Epithelial cell of prostate (primary cell): ENCODE data around the gene MGST2.

ENCODE experiments used
- DNase-seq: peaks from one replicate; pipeline ENCODE4 v3.0.0-alpha.2; 2011; ENCODE audit warnings: low read depth, low spot score
- H3K27ac ChIP-seq: fragments of 450-650 bp; 2 replicates; pipeline ENCODE4 v1.5.1; 2017; ENCODE audit warnings: mild to moderate bottlenecking

Gene MGST2

GRCh38 chr4:139668658-139669201, 3.1 kb downstream of the MGST2 start:
- H3K27ac ChIP-seq = no peak overlapping the region
- no peak for DNase-seq

GRCh38 chr4:139669335-139669734, 3.7 kb downstream of the MGST2 start:
- DNase-seq = no peak
- no peak overlapping the region for H3K27ac ChIP-seq

DNA sequence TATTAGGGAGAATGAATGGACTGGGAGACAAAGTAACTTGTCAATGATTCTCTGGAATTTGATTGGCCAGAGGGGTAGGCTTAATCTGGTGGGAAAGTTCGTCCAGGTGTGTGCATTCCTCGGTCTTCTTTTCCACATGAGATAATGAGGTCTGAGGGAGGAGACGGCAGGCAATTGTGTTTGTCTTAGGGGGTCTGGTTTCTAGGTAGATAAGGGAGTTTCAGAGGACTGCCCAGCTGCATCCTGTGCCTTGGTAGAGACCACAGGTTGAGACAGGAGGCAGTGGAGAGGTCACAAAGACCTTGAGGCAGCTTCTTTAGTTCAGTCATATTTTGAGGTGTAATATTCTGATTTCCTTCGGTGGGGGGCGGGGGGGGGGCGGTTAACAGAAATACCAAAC, 4.3 kb downstream of the MGST2 start:
- no peak overlapping the region for H3K27ac ChIP-seq
- DNase-seq = no peak

DNA sequence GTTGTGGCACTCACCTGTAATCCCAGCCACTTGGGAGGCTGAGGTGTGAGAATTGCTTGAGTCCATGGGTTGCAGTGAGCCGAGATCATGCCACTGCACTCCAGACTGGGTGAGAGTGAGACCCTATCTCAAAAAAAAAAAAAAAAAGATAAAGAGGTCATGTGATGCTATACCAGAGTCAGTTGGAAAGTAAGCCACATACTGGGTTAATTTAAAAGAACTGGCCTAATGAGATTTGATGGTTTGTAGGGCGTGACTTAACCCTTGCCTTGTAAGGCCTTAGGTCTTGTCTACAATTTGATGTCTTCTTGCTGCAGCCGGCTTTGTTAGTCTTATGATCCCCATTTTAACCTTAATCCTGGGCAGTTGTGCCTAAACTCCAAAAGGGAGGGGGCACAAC, 5.2 kb downstream of the MGST2 start:
- H3K27ac ChIP-seq = no peak overlapping the region
- no peak for DNase-seq

GRCh38 chr4:139672215-139672614, 6.6 kb downstream of the MGST2 start:
- H3K27ac ChIP-seq = no peak overlapping the region
- no peak for DNase-seq

GRCh38 chr4:139672732-139673131, 7.1 kb downstream of the MGST2 start:
- DNase-seq = no peak
- no peak overlapping the region for H3K27ac ChIP-seq

DNA sequence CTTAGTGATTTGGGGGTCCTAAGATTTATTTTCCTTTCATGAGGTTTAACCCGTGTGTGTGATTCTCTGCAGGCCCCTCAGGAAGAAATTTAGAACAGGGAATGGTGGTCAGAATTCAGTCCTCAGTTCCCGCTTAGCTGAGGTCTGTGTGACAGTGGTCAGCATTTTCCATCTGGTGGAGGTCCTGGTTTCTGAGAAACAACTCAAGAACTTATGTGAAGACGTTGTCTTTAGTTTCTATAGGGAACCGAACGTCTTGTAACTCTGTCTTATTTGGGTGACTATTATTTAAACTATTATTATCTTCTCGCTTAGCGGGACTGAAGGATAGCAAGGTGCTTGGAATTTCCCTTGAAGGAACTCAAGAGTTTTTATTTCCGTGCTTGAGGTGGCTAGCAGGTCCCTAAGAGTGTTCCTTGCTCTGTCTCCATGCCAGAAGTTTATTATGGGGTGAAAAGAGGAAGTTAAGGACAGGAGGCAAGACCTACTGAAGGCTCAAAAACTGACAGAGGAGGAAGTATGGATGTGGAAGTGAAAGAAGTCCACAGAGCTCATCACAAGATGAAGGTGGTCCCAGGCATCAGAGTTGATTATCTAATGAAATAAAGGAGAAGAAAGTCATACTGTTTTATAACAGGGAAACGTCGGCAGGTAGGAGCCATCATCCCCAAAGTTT, 9.4 kb downstream of the MGST2 start:
- no peak for DNase-seq

GRCh38 chr4:139675651-139676050, 10.0 kb downstream of the MGST2 start:
- no peak for DNase-seq

More for the DNA sequence above, 9.4 kb downstream of the MGST2 start:
- H3K27ac ChIP-seq = no peak overlapping the region

DNA sequence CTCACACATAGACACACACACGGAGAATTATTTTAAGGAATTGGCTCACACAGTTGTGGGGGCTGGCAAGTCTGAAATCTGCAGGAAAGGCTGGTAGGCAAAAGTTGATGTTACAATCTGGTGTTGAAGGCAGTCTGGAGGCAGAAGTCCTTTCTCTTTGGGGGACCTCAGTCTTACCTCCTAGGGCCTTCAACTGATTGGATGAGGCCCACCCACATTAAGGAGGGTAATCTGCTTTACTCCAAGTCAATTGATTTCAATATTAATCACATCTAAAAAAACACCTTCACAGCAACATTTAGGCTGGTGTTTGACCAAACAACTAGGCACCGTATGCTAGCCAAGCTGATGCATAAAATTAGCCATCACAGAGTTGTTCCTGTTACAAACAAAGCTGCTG, 10.7 kb downstream of the MGST2 start:
- H3K27ac ChIP-seq = no peak overlapping the region
- DNase-seq = no peak

More at GRCh38 chr4:139675651-139676050, 10.0 kb downstream of the MGST2 start:
- H3K27ac ChIP-seq = no peak overlapping the region

DNA sequence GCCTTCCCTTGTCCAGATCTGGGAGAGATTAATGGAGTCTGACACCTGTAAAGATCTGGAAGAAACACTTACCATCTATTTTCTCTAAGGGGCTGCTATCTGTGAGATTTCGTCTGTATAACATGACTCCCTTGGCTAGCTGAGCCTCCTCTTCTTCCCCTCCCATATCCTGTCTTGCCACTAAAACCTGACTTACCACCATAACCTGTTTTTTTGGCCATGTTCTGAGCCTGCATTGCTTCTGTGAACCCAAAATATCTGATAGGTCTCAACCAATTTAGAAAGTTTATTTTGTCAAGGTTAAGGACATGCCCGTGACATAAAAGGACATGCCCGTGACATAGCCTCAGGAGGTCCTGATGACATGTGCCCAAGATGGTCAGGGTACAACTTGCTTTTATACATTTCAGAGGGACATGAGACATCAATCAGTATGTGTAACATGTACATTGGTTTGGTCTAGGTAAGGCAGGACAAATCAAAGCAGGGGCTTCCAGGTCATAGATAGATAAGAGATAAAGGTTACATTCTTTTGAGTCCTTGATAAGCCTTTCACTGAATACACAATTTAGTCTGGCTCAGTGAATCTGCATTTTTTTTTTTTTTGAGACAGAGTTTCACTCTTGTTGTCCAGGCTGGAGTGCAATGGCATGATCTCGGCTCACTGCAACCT, 11.4 kb downstream of the MGST2 start:
- DNase-seq = no peak
- no peak overlapping the region for H3K27ac ChIP-seq

GRCh38 chr4:139682309-139682708, 16.7 kb downstream of the MGST2 start:
- peak overlapping the region; percentile 92 for H3K27ac ChIP-seq
- no peak for DNase-seq

DNA sequence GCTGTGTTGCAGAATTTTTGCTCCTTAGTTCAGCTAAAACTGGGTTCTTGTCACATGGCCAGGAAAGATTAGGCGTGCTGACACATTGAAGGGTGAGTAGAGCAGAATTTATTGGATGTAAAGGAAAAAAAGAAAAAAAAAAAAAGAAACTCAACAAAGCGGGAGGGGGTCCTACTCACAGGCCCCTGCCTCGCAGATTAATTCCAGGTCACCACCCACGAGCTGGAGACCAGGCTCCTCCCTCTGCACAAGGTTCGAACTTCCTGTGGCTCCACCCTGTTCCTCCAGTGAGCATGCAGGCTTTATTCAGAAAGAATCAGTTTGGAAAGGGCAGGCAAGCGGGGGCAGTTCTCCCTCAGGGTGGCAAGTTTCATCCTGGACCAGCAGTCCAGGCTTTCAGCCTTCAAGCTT, 17.1 kb downstream of the MGST2 start:
- peak overlapping the region; percentile 92 for H3K27ac ChIP-seq
- no peak for DNase-seq

- no peak for DNase-seq
- H3K27ac ChIP-seq = peak overlapping the region; percentile 92
These were observed 18.7 kb downstream of the MGST2 start for GRCh38 chr4:139684351-139684750.

GRCh38 chr4:139685180-139685579, 19.6 kb downstream of the MGST2 start:
- H3K27ac ChIP-seq = no peak overlapping the region
- DNase-seq = no peak

DNA sequence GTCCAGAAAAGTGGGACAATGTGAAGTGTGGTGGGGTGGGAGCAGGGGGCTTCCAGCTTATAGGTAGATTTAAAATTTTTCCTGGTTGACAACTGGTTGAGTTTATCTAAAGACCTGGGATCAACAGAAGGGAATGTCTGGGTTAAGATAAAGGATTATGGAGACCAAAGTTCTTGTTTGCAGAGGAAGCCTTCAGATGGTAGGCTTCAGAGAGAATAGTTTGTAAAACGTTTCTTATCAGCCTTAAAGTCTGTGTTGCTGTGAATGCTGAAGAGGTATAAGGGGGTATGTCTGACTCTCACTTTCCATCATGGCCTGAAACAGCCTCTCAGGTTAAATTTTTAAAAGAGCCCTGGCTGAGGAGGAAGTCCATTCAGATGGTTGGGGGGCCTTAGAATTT, 20.5 kb downstream of the MGST2 start:
- no peak for DNase-seq
- no peak overlapping the region for H3K27ac ChIP-seq

GRCh38 chr4:139686988-139687387, 21.4 kb downstream of the MGST2 start:
- DNase-seq = no peak
- no peak overlapping the region for H3K27ac ChIP-seq

DNA sequence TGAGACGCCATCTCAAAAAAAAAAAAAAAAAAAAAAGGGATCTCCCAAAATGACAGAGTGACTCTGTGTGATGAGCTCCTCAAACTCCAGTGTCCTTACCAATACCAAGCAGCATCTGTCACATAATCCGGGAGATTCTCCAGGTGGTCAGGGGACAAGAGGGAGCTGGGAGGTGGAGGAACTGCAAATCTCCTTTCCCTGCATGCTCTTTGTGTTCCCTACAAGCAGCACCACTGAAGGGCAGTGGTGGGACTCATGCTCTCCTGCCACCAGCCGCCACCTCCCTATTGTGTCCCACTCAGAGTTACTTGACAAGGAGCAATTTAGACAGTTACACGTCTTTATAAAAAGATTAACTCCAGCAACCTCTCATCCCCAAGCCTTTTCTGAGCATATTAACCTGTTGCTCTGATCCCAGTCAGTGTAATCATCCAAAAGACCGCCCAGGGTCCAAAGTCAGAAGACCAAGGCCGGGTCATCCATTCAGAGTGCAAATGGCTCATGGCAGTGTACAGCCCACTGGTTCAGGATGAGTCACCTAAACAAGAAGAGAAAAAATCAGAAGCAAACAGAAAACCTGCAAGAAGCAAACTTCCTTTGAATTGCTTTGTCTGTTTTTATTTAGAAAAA, 23.6 kb downstream of the MGST2 start:
- no peak overlapping the region for H3K27ac ChIP-seq
- no peak for DNase-seq

GRCh38 chr4:139690419-139690818, 24.8 kb downstream of the MGST2 start:
- no peak overlapping the region for H3K27ac ChIP-seq
- DNase-seq = no peak

DNA sequence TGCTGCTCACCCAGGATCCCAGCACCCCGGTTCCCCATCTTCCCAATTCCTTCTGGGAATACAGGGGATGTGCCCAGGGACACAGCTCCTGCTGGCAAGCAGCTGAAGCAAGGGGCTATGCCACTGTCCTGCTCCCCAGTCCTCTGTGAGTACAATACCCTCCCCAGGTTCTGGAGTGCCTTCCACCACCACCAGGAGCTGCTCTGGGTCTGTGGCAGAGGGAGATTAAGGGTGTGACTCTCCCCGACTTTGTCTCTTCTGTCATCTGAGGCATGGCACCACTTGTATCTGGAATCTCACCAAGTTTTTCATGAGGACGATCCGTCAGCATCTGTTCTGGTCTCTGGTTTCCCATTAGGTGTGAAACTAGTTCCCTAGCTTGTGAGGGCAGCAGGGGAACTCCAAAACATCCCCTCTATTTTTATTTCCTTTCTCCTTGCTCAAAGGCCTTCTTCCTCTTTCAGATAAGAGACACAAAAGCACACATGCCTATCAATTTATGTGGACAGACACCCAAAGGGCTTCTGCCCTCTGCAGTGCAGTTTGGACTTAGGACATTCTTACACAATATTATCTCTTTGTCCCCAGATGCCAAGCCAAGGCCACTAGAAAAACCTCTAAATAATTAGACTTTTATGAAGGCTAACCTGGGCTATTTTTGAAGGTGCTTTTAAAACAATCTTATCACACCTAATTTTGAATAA, 26.8 kb downstream of the MGST2 start:
- H3K27ac ChIP-seq = no peak overlapping the region
- no peak for DNase-seq

DNA sequence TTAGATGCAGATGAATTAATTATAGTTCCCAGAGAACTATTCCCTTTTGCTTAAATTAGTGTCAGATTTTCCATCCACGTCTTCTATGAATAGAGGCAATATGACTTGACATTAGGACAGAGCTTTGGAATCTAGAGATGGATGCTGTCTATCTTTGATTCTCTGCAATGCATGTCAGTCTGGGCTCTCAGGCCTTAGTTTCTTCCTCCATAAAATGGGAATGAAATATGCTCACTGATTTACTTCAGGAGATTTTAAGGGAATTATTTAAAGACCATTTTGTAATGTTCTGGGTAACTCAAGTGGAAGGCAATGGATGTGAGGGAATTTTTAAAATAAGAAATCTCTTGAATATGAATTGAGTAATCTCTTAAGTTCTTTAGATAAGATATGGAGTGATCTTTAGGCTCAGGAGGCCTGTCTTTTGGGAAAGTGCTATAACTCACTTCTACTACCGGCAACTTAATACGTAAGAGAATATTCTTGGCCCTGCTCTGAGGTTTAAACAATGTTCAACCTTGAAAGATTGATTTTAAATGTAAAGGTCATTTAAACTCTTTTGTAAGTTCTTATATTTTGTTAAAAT, 29.0 kb downstream of the MGST2 start:
- H3K27ac ChIP-seq = no peak overlapping the region
- DNase-seq = no peak
